Mesothelial cell of epicardium (in vitro differentiated cells): ENCODE results near the gene PLEKHA6. TPM values are rescaled to one million over a fixed set of nuclear protein-coding genes. Genes with fewer than 3 reads are reported as not detected.

ENCODE experiments used
- DNase-seq, 2 experiments: peaks; one replicate each; pipeline ENCODE4 v3.0.0; 2021; ENCODE audit warnings: low spot score in 2 of 2; ENCODE audit not compliant: unreplicated experiment in 2 of 2
- H3K27ac Mint-ChIP-seq: 2 replicates; pipeline ENCODE4 v1.8.0; 2021; ENCODE audit warnings: mixed read lengths
- H3K27me3 Mint-ChIP-seq: 2 replicates; pipeline ENCODE4 v1.8.0; 2021; ENCODE audit warnings: low read depth, mixed read lengths
- H3K36me3 Mint-ChIP-seq: 2 replicates; pipeline ENCODE4 v1.8.0; 2021; ENCODE audit warnings: mixed read lengths
- H3K4me1 Mint-ChIP-seq: 2 replicates; pipeline ENCODE4 v1.8.0; 2021; ENCODE audit warnings: mixed read lengths
- H3K4me3 Mint-ChIP-seq: 2 replicates; pipeline ENCODE4 v1.8.0; 2021; ENCODE audit warnings: mild to moderate bottlenecking, moderate library complexity, mixed read lengths
- H3K9me3 Mint-ChIP-seq: 2 replicates; pipeline ENCODE4 v1.8.0; 2021; ENCODE audit warnings: mixed read lengths
- total RNA-seq: library from RNA; stranded (reverse); gene quantifications from 3 replicates; pipeline ENCODE4 v1.2.1, GENCODE V29; 2021
- TF ChIP-seq, protein P1 (sequence below): fragments of 200-600 bp; sonication (generic); IDR thresholded peaks from one replicate; pipeline ENCODE4 v1.5.0; 2021; ENCODE audit warnings: antibody characterized with exemption; ENCODE audit not compliant: unreplicated experiment

Gene PLEKHA6
- total RNA-seq, 1 donor from 2014 or later, result 29.7 TPM

DNA sequence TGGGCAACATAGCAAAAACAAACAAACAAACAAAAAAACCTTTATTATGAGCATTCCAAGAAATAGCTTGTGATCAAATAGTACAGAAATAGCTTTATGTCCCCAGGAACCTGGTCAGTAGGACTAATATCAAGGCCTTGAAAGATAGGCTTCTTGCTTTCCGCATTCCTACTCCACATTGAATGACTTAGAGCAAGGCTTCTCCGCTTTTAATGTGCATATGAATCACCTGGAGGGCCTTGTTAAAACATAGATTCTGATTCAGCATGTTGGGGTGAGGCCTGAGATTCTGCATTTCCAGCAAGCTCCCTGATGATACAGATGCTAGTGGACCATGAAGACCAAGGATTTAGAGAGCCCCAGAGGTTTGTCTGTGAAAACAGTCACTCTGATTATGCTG is 17.4 kb downstream of the PLEKHA6 start:
- DNase-seq, result no peak
- H3K9me3 Mint-ChIP-seq, result no peaks in the 10 kb centered on the region
- TF ChIP-seq, protein P1, sequence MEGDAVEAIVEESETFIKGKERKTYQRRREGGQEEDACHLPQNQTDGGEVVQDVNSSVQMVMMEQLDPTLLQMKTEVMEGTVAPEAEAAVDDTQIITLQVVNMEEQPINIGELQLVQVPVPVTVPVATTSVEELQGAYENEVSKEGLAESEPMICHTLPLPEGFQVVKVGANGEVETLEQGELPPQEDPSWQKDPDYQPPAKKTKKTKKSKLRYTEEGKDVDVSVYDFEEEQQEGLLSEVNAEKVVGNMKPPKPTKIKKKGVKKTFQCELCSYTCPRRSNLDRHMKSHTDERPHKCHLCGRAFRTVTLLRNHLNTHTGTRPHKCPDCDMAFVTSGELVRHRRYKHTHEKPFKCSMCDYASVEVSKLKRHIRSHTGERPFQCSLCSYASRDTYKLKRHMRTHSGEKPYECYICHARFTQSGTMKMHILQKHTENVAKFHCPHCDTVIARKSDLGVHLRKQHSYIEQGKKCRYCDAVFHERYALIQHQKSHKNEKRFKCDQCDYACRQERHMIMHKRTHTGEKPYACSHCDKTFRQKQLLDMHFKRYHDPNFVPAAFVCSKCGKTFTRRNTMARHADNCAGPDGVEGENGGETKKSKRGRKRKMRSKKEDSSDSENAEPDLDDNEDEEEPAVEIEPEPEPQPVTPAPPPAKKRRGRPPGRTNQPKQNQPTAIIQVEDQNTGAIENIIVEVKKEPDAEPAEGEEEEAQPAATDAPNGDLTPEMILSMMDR, result no peak
- H3K27me3 Mint-ChIP-seq, result no peaks in the 10 kb centered on the region
- no peaks in the 10 kb centered on the region for H3K36me3 Mint-ChIP-seq
- peaks cover 65% of the 10 kb centered on the region for H3K4me1 Mint-ChIP-seq
- H3K4me3 Mint-ChIP-seq, result no peak overlapping the region
- H3K27ac Mint-ChIP-seq, result no peak overlapping the region

DNA sequence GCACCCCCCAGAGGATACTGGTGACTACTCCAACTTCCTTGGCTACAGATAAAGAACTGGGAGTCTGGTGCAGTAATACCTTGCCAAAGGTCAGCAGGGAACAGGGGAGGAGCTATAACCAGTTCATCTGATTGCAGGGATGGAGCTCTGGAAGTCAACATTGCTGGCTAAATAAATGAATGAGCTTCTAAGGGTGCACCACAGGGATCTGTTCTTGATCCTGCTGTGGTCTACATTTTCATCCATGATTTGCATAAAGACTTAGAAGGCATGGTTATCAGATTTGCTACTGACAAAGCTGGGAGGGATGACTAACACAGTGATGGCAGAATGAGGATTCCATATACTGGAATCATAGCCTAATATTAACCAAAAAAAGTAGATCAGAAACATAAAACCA is 18.3 kb downstream of the PLEKHA6 start:
- no peak overlapping the region for H3K27ac Mint-ChIP-seq
- H3K27me3 Mint-ChIP-seq, result no peaks in the 10 kb centered on the region
- no peak overlapping the region for H3K4me3 Mint-ChIP-seq
- H3K36me3 Mint-ChIP-seq, result no peaks in the 10 kb centered on the region
- TF ChIP-seq, protein P1, result no peak
- DNase-seq, result no peak
- H3K9me3 Mint-ChIP-seq, result no peaks in the 10 kb centered on the region
- peaks cover 56% of the 10 kb centered on the region for H3K4me1 Mint-ChIP-seq

DNA sequence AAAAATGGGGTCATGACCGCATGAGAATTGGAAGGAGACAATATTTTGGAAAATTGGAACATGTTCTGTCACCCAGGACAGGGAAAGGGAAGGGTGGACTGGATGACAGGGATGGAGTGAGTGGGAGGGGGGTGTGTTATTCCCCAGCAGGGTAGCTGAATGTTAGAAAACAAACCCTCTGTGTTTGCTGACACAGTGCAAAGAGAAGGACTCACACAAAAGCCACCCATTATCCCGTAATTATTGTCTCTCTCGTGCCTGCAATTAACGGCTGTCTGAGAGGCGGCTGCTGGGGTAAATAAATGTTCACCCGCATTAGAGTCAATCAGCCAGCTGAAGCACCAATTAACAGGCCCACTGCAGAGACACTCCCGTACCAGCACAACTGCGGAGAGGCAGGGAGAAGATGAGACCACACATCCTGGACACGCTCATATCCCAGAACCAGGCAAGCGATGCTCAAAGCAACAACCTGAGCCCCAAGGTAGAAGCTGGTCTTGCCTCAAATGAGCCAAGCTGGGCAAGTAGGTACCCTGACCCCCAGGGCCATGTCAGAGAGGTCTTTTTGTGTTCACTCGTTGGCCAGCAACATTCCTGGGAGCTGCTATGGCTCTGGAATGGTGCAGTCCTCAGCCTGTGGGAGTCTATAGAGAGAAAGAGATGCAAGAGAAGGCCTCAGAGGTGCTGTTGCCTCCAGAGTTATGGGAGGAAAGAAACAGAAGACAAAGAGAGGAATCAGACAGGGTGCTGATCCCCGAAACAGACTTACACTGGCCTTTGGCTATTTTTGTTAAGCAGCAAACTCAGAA is 19.4 kb downstream of the PLEKHA6 start:
- TF ChIP-seq, protein P1, result no peak
- no peak overlapping the region for H3K4me3 Mint-ChIP-seq

DNA sequence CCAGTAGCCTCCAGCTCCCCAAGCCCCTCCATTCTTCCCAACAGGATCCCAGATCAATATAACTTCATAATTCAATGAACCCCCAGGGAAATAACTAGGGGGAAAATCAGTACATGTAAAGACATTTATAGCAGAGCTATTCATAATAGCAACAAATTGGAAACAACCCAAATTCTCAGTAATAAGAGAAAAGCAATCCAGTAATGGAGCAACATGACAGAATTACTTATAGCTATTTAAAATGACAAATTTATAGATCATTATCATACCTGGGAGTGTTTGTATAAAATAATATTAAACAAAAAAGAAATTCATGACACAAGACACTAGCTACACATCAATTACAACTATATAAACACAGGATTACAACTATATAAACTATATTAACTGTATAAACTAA is 20.2 kb downstream of the PLEKHA6 start:
- Mint-ChIP-seq H3K27me3 (no peaks in the 10 kb centered on the region), H3K27ac (no peak overlapping the region), H3K4me1 (peaks cover 40% of the 10 kb centered on the region), H3K36me3 (no peaks in the 10 kb centered on the region), H3K9me3 (no peaks in the 10 kb centered on the region), H3K4me3 (no peak overlapping the region)
- DNase-seq, result no peak
- TF ChIP-seq, protein P1, result no peak

More for the DNA sequence above, 19.4 kb downstream of the PLEKHA6 start:
- no peak for DNase-seq
- Mint-ChIP-seq H3K27ac (no peak overlapping the region), H3K4me1 (peaks cover 45% of the 10 kb centered on the region), H3K36me3 (no peaks in the 10 kb centered on the region), H3K27me3 (no peaks in the 10 kb centered on the region), H3K9me3 (no peaks in the 10 kb centered on the region)

DNA sequence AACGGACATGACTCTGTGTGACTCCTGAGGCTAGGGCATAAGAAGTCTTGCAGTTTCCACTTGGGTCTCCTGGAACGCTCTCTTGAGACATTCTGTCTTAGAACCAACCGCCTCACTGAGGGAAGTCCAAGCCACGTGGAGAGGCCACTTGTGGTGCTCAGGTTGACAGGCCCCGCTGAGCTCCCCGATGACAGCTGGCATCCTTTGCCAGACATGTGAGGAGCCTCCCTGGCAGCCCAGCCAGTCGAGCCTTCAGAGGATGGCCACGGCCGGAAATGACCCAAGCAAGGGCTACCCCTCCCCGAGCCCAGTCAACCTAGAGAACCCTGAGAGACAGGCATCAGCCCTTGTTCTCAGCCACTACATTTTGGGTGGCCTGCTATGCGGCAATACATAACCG is 20.7 kb downstream of the PLEKHA6 start:
- DNase-seq, result no peak
- TF ChIP-seq, protein P1, result no peak
- Mint-ChIP-seq H3K36me3 (no peaks in the 10 kb centered on the region), H3K27me3 (no peaks in the 10 kb centered on the region), H3K4me1 (peaks cover 44% of the 10 kb centered on the region), H3K27ac (no peak overlapping the region), H3K9me3 (no peaks in the 10 kb centered on the region), H3K4me3 (no peak overlapping the region)
